B cell (primary cell): ENCODE results near the gene CENPV. TPM values are rescaled to one million over a fixed set of nuclear protein-coding genes. Genes with fewer than 3 reads are reported as not detected.

Source experiments
- ATAC-seq: fragments of 200-7000 bp; cut with Tn5 transposase; one replicate; pipeline ENCODE4 v1.10.0; 2021; ENCODE audit warnings: low read depth, mild to moderate bottlenecking, moderate number of reproducible peaks, moderate library complexity
- CTCF ChIA-PET: fragments of 350-600 bp; sonication (Branson Sonifier 250); formaldehyde crosslinking; loops from one replicate; lab custom pipeline; 2021; ENCODE audit warnings: antibody characterized with exemption, inconsistent platforms; lab: Charles Lee
- POLR2A ChIA-PET: fragments of 350-600 bp; sonication (Branson Sonifier 250); formaldehyde crosslinking; loops from one replicate; lab custom pipeline; 2021; ENCODE audit warnings: antibody characterized with exemption; lab: Charles Lee
- DNase-seq: peaks from one replicate; pipeline ENCODE4 v3.0.0; 2013
- H2AFZ ChIP-seq: 2 replicates; pipeline ENCODE4 v1.6.1; 2012; ENCODE audit warnings: mild to moderate bottlenecking, low read depth, low read length; ENCODE audit not compliant: insufficient read depth, poor library complexity, severe bottlenecking
- H3K27ac ChIP-seq, 2 donors: 1 replicate in 1 of 2; 2 replicates in 1 of 2; pipeline ENCODE4 v1.5.1; 2012 to 2013; ENCODE audit warnings: low read length in 2 of 2, mild to moderate bottlenecking in 2 of 2, moderate library complexity in 1 of 2
- H3K27me3 ChIP-seq, 4 experiments: fragments of 200-600 bp in 1 of 4; sonication (generic) in 1 of 4; replicated peaks in 1 of 4; 1 replicate in 2 of 4; 2 replicates in 2 of 4; pipeline versions ENCODE4 v1.6.1 to v1.7.0; 2013 to 2016; ENCODE audit warnings: low read length in 3 of 4, mild to moderate bottlenecking in 2 of 4, mixed read lengths in 1 of 4, moderate library complexity in 1 of 4; ENCODE audit not compliant: insufficient read depth in 4 of 4, control insufficient read depth in 3 of 4; ENCODE audit errors: control extremely low read depth in 1 of 4
- H3K36me3 ChIP-seq, 2 experiments: replicated peaks in 1 of 2; 1 replicate in 1 of 2; 2 replicates in 1 of 2; pipeline versions ENCODE4 v1.6.1 to v1.7.1; 2013; ENCODE audit warnings: low read length in 1 of 2; ENCODE audit not compliant: insufficient read depth in 2 of 2, control insufficient read depth in 1 of 2; ENCODE audit errors: control extremely low read depth in 1 of 2, extremely low read depth in 1 of 2
- H3K4me1 ChIP-seq, 2 donors: fragments of 200-600 bp in 1 of 2; sonication (generic) in 1 of 2; 1 replicate in 1 of 2; 2 replicates in 1 of 2; pipeline versions ENCODE4 v1.5.1 to v1.6.1; 2013 to 2017; ENCODE audit warnings: low read length in 2 of 2; ENCODE audit not compliant: control insufficient read depth in 2 of 2, insufficient read depth in 2 of 2
- H3K4me2 ChIP-seq: replicated peaks from 2 replicates; pipeline ENCODE3; 2012; ENCODE audit warnings: mild to moderate bottlenecking, low read depth, low read length; ENCODE audit not compliant: poor library complexity, severe bottlenecking
- H3K4me3 ChIP-seq, 5 experiments: fragments of 200-600 bp in 1 of 5; sonication (generic) in 1 of 5; 1 replicate in 3 of 5; 2 replicates in 2 of 5; pipeline versions ENCODE4 v1.5.1 to v1.7.0; 2011 to 2016; ENCODE audit warnings: low read length in 4 of 5, mild to moderate bottlenecking in 4 of 5, low read depth in 2 of 5, control low read depth in 1 of 5, moderate library complexity in 1 of 5; ENCODE audit not compliant: insufficient read depth in 1 of 5; ENCODE audit errors: control extremely low read depth in 1 of 5, extremely low read depth in 1 of 5
- H3K79me2 ChIP-seq: fragments of 200-600 bp; sonication (generic); one replicate; pipeline ENCODE4 v1.6.0; 2016; ENCODE audit warnings: low read length; ENCODE audit not compliant: control insufficient read depth, insufficient read depth
- H3K9ac ChIP-seq: fragments of 200-600 bp; sonication (generic); 2 replicates; pipeline ENCODE4 v1.6.1; 2017; ENCODE audit warnings: mild to moderate bottlenecking, low read length, moderate library complexity
- H3K9me3 ChIP-seq, 3 donors: one replicate each; pipeline versions ENCODE4 v1.6.1 to v1.7.1; 2013; ENCODE audit warnings: low read length in 2 of 3; ENCODE audit not compliant: control insufficient read depth in 2 of 3, insufficient read depth in 1 of 3; ENCODE audit errors: control extremely low read depth in 1 of 3
- H4K20me1 ChIP-seq: 2 replicates; pipeline ENCODE4 v1.6.0; 2012; ENCODE audit warnings: mild to moderate bottlenecking, low read length; ENCODE audit not compliant: insufficient read depth, control insufficient read depth, poor library complexity, severe bottlenecking
- H3K27ac Mint-ChIP-seq: one replicate; pipeline ENCODE4 v1.8.0; 2021; ENCODE audit warnings: mixed read lengths
- H3K27me3 Mint-ChIP-seq: one replicate; pipeline ENCODE4 v1.8.0; 2021; ENCODE audit warnings: mixed read lengths
- H3K4me1 Mint-ChIP-seq: one replicate; pipeline ENCODE4 v1.8.0; 2021; ENCODE audit warnings: mixed read lengths
- H3K4me3 Mint-ChIP-seq: one replicate; pipeline ENCODE4 v1.8.0; 2021; ENCODE audit warnings: mixed read lengths
- H3K9me3 Mint-ChIP-seq: one replicate; pipeline ENCODE4 v1.8.0; 2022; ENCODE audit warnings: mixed read lengths; ENCODE audit not compliant: insufficient read depth
- CTCF ChIP-seq: fragments of 200-600 bp; IDR thresholded peaks from one replicate; pipeline ENCODE4 v1.8.0; 2022; ENCODE audit warnings: antibody characterized with exemption, mild to moderate bottlenecking
- EZH2 ChIP-seq: IDR thresholded peaks from 2 replicates; pipeline ENCODE4 v1.6.1; 2012; ENCODE audit warnings: borderline replicate concordance, low read depth, mild to moderate bottlenecking, moderate library complexity, low read length; ENCODE audit not compliant: insufficient read depth, poor library complexity, severe bottlenecking
- WGBS: methylation state at CpG from one replicate; pipeline ENCODE4 v1.1.5; 2013; ENCODE audit warnings: missing lambda C conversion rate; ENCODE audit not compliant: insufficient coverage; 5-methylcytosine and 5-hydroxymethylcytosine counted together
- intact Hi-C: fragments of 100-400 bp; cut with micrococcal nuclease; formaldehyde crosslinking; loops from one replicate; pipeline ENCODE4 v1.10.0; 2022
- polyA plus RNA-seq: library from polyadenylated mRNA; depleted of rRNA; stranded (reverse); fragments of >200 nt; gene quantifications from 2 replicates; pipeline ENCODE4 v1.2.3, GENCODE V29; 2012
- total RNA-seq, 2 donors: library from RNA; stranded (reverse); fragments of 120-200 nt in 1 of 2; gene quantifications; 1 replicate in 1 of 2; 2 replicates in 1 of 2; pipeline versions ENCODE4 v1.2.3 to v1.2.4, GENCODE V29; 2013 to 2022

Gene CENPV
- total and polyA plus RNA-seq, 2 donors (not counting 1 experiment from before 2014, with no cell fraction given) = 15.8 to 28.1 TPM

- Mint-ChIP-seq H3K4me1 (no peaks in the 10 kb centered on the region), H3K9me3 (no peaks in the 10 kb centered on the region), H3K27me3 (no peaks in the 10 kb centered on the region), H3K4me3 (no peak overlapping the region), H3K27ac (no peak overlapping the region)
- ATAC-seq = no peak
- CTCF ChIA-PET = interaction anchor here (0.8 to 2.5 kb wide), 3 partner anchors 16 to 278 kb away, joined by 3 to 11 read pairs (median 6); no protein-coding TSS in a partner anchor
- H3K4me2 ChIP-seq = no peak overlapping the region
- H3K9me3 ChIP-seq = no peaks in the 10 kb centered on the region
- no peak for TF ChIP-seq CTCF
- no peak for TF ChIP-seq EZH2
- no peak for DNase-seq
- H3K27me3 ChIP-seq = no peaks in the 10 kb centered on the region
- no peak overlapping the region for H3K27ac ChIP-seq
- no peaks in the 10 kb centered on the region for H4K20me1 ChIP-seq
- WGBS = 100% methylated on average over 3 of the region's 4 CpGs
- H2AFZ ChIP-seq = no peak overlapping the region
- H3K4me3 ChIP-seq = no peak overlapping the region
- H3K36me3 ChIP-seq = peaks cover 2 to 19% of the 10 kb centered on the region in 2 experiments
- intact Hi-C loops = no loop called here
- H3K9ac ChIP-seq = no peak overlapping the region
- POLR2A ChIA-PET = no interaction called here
- H3K4me1 ChIP-seq = peaks cover 0 to 7% of the 10 kb centered on the region in 2 donors
- no peaks in the 10 kb centered on the region for H3K79me2 ChIP-seq
These were observed 50.4 kb downstream of the CENPV start for GRCh38 chr17:16302856-16303255.

GRCh38 chr17:16301963-16302855 is 51.1 kb downstream of the CENPV start:
- 100% methylated on average over 3 of the region's 13 CpGs for WGBS
- H3K4me3 Mint-ChIP-seq = no peak overlapping the region
- ATAC-seq = no peak
- peaks cover under 1 to 19% of the 10 kb centered on the region in 2 experiments for H3K36me3 ChIP-seq
- no peaks in the 10 kb centered on the region for H3K27me3 ChIP-seq
- H3K4me1 ChIP-seq = peaks cover 0 to 7% of the 10 kb centered on the region in 2 donors
- POLR2A ChIA-PET = no interaction called here
- H3K9me3 Mint-ChIP-seq = no peaks in the 10 kb centered on the region
- H2AFZ ChIP-seq = no peak overlapping the region
- no peaks in the 10 kb centered on the region for H3K27me3 Mint-ChIP-seq
- no peaks in the 10 kb centered on the region for H3K9me3 ChIP-seq
- no peak overlapping the region for H3K27ac ChIP-seq
- no peak overlapping the region for H3K4me3 ChIP-seq
- no peaks in the 10 kb centered on the region for H3K4me1 Mint-ChIP-seq
- TF ChIP-seq CTCF (no peak), EZH2 (no peak)
- CTCF ChIA-PET = no interaction called here
- no peak overlapping the region for H3K9ac ChIP-seq
- H4K20me1 ChIP-seq = no peaks in the 10 kb centered on the region
- H3K79me2 ChIP-seq = no peaks in the 10 kb centered on the region
- no peak overlapping the region for H3K27ac Mint-ChIP-seq
- intact Hi-C loops = no loop called here
- no peak for DNase-seq
- no peak overlapping the region for H3K4me2 ChIP-seq
